CD4-positive, alpha-beta T cell treated with Interleukin-12 subunit alpha and Interleukin-12 subunit beta, for 1 hour (primary cell): ENCODE results near the gene HSD17B11.
"Not testable (repeated sequence)": the region's sequence is repeated elsewhere in the genome, so short reads cannot be mapped to it uniquely, and the experiment has no call there.

Experiments
- DNase-seq: peaks from one replicate; pipeline ENCODE4 v3.0.0-alpha.2; 2020

Gene HSD17B11

DNA sequence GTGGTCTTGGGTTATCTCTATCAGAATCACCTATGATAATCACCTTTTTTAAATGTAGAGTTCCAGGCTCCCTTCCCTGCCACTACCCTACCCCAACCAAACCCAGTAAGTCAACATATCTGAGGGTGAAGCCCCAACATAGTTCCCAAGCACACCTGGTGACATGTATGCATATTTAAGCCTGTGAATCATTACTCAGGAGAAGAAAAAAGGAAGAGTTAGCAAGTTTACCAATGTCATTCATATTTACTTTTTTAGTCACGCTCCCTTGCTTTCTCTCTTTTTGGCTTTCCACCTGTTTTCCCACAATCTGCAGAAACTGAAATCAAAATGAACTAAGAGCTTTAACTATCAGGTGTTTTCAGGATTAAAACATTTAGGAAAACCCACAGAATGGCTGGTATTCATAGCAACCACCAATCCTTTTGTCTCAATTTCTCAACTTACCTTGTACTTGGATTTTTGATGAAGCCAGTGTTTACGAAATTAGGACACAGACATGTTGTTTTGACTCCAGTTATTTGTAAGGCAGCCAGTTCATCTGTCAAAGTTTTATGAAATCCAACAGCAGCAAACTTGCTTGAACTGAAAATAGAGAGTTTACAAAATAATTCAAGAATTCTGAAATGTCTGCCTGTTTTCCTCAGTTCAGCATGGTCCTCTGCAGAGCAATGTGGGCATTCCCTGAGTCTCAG lies 34.0 kb downstream of the HSD17B11 start:
- no peak for DNase-seq

DNA sequence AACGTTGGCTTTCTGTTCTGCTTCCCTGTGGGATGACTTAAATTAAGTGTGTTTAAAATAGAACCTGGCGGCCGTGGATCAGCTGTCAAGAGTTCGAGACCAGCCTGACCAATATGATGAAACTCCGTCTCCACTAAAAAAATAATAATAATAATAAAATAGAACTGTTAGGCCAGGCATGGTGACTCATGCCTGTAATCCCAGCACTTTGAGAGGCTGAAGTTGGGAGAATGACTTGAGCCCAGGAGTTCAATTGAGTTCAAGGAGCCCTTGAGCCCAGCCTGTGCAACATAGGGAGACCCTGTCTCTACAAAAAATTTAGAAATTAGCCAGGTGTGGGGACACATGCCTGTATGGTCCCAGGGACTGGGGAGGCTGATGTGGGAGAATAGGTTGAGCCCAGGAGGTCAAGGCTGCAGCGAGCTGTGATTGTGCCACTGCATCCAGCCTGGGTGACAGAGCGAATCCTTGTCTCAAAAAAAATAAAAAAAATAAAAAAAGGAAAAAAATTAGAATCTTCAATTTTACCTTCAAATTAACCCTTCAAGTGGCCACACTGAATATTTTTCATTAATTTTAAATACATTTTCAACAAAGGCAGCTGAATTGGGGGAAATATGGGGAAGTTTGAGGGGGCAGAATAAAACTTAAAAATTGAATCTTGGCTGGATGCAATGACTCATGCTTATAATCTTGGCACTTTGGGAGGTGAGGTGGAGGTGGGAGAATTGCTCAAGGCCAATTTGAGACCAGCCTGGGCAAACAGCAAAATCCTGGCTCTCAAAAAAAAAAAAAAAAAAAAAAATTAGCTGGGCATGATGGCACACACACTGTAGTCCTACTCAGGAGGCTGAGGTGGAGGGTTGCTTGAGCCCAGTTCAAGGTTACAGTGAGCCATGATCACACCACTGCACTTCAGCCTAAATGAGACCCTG lies 36.6 kb downstream of the HSD17B11 start:
- no peak for DNase-seq

DNA sequence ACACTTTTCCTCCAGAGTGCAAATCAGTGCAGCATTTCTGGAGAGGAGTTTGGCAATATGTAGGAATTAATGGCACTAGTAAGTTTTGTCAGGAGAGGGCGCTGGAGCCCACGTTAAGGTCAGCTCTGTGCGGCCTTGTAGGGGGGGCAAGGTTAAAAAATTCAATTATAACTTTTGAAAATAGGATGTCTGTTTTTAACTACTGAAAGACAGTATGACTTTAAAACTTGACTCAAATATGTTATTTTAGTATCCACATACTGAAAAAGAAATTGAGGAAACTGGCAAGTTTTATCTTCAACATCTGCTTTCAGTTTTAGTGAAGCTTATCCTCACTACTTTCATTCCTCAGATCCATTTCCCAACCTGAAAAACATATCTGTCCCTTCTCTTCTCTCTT lies 37.4 kb downstream of the HSD17B11 start:
- peak; percentile 30 for DNase-seq

- DNase-seq, result no peak
These were observed 45.8 kb downstream of the HSD17B11 start for GRCh38 chr4:87345139-87345538.

DNA sequence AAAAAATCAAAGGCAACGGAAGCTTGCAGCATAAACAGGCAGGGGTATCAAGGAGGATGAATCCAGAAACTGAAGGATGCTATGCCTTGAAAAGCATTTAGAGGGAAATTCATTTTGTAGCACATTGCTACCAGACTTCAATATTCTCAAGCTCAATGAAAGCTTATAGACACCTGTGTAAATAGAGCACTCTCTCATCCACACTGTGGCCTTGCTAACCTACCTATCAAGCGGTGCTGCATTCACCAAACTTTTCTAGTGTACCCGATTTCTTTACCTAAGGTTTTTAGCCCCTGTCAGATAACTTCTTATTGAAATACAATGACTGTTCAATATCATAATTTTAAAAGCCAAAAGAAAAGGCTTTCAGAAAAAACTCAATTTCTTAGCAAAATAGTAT lies 48.1 kb downstream of the HSD17B11 start:
- DNase-seq, result no peak

DNA sequence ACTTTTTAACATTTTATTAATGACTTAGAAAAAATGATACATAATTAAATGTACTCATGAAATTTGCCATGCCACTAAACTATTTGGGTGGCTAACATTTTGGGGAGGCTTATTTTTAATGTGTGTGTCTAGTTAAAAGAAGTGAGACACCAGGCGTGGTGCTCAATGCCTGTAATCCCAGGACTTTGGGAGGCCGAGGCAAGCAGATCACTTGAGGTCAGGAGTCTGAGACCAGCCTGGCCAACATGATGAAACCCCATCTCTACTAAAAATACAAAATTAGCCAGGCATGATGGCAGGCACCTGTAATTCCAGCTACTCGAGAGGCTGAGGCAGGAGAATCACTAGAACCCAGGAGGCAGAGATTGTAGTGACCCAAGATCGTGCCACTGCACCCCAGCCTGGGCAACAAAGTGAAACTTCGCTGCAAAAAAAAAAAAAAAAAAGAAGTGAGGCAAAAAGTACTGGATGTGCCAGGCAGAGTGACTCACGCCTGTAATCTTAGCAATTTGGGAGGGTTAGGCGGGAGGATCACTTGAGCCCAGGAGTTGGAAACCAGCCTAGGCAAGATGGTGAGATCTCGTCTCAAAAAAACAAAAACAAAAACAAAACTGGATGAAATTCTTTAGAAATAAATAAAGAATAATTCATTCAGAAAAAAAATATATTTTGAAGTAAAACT lies 48.9 kb downstream of the HSD17B11 start:
- DNase-seq, result not testable (repeated sequence)

- DNase-seq, result no peak
These were observed 51.5 kb downstream of the HSD17B11 start for GRCh38 chr4:87339440-87339839.

DNA sequence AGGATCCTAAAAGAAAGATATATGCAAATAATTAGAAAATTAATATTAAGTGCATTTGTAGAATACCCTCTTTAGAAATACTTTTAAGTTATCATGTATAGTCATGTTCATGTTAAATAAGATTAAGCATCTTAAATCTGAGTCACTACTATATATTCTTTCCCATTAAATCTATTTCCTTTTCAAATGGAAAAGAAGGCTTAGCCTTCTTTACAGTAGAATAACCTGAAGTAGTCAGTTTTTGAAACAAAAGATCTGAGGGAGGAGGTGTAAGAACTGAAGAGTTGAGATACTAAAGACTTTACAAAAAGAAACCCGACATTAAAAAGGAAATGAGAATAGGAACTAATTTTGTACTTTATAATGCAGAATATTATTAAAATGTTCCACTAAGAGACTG lies 53.6 kb downstream of the HSD17B11 start:
- no peak for DNase-seq

- DNase-seq, result no peak
These were observed 57.7 kb downstream of the HSD17B11 start for GRCh38 chr4:87333267-87333666.

DNA sequence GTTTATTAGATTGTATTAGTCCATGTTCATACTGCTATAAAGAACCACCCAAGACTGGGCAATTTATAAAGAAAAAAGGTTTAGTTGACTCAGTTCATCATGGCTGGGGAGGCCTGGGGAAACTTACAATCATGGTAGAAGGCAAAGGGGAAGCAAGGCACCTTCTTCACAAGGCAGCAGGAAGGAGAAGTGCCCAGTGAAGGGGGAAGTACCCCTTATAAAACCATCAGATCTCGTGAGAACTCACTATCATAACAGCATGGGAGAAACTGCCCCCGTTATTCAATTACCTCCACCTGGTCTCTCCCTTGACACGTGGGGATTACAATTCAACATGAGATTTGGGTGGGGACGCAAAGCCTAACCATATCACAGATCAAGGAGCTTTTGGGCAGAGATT lies 60.2 kb downstream of the HSD17B11 start:
- DNase-seq, result no peak

DNA sequence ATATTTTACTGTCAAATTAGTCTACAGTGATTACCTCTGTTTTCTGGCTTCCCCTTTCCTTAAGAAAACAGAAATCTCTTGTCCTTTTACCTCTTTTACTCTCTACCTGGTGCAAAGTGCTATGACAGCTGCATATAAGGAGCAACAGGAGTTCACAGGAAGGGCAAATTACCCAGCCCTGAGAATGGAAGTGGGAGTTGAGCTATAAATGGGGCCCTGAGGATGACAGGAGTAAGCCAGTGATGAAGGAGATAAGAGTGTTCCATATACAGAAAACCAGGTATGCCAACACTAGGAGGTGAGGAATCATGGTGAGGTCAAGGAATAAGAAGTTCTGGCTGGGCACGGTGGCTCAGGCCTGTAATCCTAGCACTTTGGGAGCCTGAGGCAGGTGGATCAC lies 63.9 kb downstream of the HSD17B11 start:
- no peak for DNase-seq

GRCh38 chr4:87326460-87326859 lies 64.5 kb downstream of the HSD17B11 start:
- no peak for DNase-seq

GRCh38 chr4:87322754-87323153 lies 68.2 kb downstream of the HSD17B11 start, which contains the start of gene HSD17B13:
Gene HSD17B13 (minus strand): TSS chr4:87322882. CDS start chr4:87322841, 41 bp downstream.
- DNase-seq, result no peak

- DNase-seq, result no peak
These were observed 69.1 kb downstream of the HSD17B11 start for GRCh38 chr4:87321888-87322287.

DNA sequence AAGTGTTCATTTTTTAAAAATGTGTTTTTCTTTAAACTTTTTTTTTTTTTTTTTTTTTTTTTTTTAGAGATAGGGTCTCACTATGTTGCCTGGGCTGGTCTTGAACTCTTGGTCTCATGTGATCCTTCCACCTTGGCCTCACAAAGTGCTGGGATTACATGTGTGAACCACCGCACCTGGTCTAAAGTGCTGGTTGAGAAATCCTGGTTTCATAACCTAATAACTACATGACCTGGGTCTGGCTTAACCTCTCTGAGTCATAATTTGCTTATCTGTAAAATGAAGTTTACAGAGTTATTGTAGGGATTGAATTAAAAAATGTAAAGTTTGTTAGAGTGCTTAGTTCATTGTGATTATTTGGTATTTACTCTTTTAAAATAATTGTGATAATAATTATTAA lies 73.5 kb downstream of the HSD17B11 start:
- DNase-seq, result no peak

DNA sequence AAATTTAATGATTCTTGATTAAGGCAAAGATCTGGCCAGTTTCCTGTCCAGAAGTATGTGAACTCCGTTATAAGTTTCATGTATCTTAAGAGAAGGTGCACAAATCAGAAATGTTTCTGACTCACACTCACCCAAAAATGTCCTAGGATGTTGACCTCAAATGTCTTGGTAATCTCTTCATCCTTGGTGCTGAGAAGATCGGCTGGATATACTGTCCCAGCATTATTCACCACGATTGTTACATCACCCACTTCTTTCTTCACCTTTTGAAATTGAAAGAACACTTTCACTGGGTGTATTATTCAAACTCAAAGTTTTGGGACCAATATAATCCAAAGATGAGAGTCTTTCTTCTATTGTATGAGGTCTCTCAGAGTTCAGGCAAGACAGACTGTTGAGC lies 74.0 kb downstream of the HSD17B11 start:
- no peak for DNase-seq

- not testable (repeated sequence) for DNase-seq
These were observed 76.0 kb downstream of the HSD17B11 start for GRCh38 chr4:87315000-87315399.

- no peak for DNase-seq
These were observed 77.2 kb downstream of the HSD17B11 start for GRCh38 chr4:87313756-87314155.

GRCh38 chr4:87311684-87312083 lies 79.3 kb downstream of the HSD17B11 start:
- DNase-seq, result no peak

- no peak for DNase-seq
These were observed 80.2 kb downstream of the HSD17B11 start for GRCh38 chr4:87310691-87311335.

- DNase-seq, result no peak
These were observed 81.4 kb downstream of the HSD17B11 start for GRCh38 chr4:87309625-87310024.

DNA sequence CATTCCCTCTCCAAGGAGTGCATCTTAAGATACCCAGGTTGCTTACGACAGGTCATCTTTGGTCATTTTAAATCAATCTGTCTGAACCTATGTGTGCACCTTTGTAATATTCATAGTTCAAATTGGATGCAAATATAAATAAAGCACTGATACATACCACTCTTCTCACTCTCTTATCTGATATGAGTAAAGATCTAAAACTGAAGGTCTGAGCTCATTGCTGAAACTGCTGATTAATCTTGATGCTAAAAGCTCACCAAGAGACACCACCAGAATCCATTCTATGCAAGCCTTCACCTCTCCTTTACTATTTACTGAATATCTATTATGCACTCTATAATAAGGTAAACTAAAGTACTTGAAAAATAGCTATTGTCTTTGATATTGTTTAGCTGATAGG lies 84.9 kb downstream of the HSD17B11 start:
- no peak for DNase-seq

GRCh38 chr4:87305562-87305961 lies 85.4 kb downstream of the HSD17B11 start:
- no peak for DNase-seq
